Mesothelial cell of epicardium (in vitro differentiated cells): ENCODE results near the gene H19. TPM values are rescaled to one million over a fixed set of nuclear protein-coding genes. Genes with fewer than 3 reads are reported as not detected.

Source experiments
- DNase-seq, 2 experiments: peaks; one replicate each; pipeline ENCODE4 v3.0.0; 2021; ENCODE audit warnings: low spot score in 2 of 2; ENCODE audit not compliant: unreplicated experiment in 2 of 2
- H3K27ac Mint-ChIP-seq: 2 replicates; pipeline ENCODE4 v1.8.0; 2021; ENCODE audit warnings: mixed read lengths
- H3K27me3 Mint-ChIP-seq: 2 replicates; pipeline ENCODE4 v1.8.0; 2021; ENCODE audit warnings: low read depth, mixed read lengths
- H3K36me3 Mint-ChIP-seq: 2 replicates; pipeline ENCODE4 v1.8.0; 2021; ENCODE audit warnings: mixed read lengths
- H3K4me1 Mint-ChIP-seq: 2 replicates; pipeline ENCODE4 v1.8.0; 2021; ENCODE audit warnings: mixed read lengths
- H3K4me3 Mint-ChIP-seq: 2 replicates; pipeline ENCODE4 v1.8.0; 2021; ENCODE audit warnings: mild to moderate bottlenecking, moderate library complexity, mixed read lengths
- H3K9me3 Mint-ChIP-seq: 2 replicates; pipeline ENCODE4 v1.8.0; 2021; ENCODE audit warnings: mixed read lengths
- total RNA-seq: library from RNA; stranded (reverse); gene quantifications from 3 replicates; pipeline ENCODE4 v1.2.1, GENCODE V29; 2021
- TF ChIP-seq, protein P1 (sequence below): fragments of 200-600 bp; sonication (generic); IDR thresholded peaks from one replicate; pipeline ENCODE4 v1.5.0; 2021; ENCODE audit warnings: antibody characterized with exemption; ENCODE audit not compliant: unreplicated experiment

Gene H19
- total RNA-seq, 1 donor from 2014 or later = 13,899 TPM

DNA sequence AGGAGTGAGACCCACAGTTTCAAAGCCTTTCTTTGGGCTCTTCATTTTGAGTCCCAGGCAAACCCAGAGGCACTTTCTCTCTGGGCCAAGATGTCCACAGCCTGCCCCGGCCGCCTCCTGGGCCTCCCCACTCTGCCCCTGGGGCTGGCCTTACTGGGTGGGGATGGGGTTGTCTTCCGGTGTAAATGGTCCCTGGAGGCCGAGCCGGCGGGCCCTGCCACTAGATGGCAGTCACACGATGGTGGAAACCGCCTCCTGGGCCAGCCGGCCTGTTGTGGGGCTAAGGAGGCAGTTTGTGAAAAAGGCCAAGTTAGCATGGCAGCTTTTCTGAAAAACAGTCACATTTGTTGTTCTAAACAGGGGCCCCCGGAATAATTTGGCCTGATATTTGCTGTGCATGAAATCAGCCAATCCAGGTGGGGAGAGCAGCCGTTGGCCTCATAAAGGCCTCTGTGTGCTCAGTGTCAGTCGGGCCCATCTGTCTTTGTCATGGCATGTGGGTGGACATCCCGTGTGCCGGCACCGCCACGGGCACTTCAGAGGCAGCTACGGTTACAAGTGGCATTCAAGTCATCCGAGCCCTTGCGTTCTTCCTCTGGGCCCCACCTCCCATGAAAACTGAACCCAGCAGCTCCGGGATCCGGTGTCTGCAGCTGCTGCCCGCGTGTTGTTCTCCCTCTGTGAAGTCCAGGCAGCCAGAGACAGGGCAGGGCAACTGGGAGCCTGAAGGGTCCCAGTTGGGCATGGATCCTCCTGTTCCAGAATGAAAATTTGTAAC, 44.0 kb downstream of the H19 start:
- H3K4me3 Mint-ChIP-seq = no peak overlapping the region
- no peak overlapping the region for H3K27ac Mint-ChIP-seq
- no peak for DNase-seq
- H3K4me1 Mint-ChIP-seq = no peaks in the 10 kb centered on the region
- TF ChIP-seq, protein P1, sequence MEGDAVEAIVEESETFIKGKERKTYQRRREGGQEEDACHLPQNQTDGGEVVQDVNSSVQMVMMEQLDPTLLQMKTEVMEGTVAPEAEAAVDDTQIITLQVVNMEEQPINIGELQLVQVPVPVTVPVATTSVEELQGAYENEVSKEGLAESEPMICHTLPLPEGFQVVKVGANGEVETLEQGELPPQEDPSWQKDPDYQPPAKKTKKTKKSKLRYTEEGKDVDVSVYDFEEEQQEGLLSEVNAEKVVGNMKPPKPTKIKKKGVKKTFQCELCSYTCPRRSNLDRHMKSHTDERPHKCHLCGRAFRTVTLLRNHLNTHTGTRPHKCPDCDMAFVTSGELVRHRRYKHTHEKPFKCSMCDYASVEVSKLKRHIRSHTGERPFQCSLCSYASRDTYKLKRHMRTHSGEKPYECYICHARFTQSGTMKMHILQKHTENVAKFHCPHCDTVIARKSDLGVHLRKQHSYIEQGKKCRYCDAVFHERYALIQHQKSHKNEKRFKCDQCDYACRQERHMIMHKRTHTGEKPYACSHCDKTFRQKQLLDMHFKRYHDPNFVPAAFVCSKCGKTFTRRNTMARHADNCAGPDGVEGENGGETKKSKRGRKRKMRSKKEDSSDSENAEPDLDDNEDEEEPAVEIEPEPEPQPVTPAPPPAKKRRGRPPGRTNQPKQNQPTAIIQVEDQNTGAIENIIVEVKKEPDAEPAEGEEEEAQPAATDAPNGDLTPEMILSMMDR = no peak
- H3K27me3 Mint-ChIP-seq = no peaks in the 10 kb centered on the region
- no peaks in the 10 kb centered on the region for H3K36me3 Mint-ChIP-seq
- no peaks in the 10 kb centered on the region for H3K9me3 Mint-ChIP-seq

DNA sequence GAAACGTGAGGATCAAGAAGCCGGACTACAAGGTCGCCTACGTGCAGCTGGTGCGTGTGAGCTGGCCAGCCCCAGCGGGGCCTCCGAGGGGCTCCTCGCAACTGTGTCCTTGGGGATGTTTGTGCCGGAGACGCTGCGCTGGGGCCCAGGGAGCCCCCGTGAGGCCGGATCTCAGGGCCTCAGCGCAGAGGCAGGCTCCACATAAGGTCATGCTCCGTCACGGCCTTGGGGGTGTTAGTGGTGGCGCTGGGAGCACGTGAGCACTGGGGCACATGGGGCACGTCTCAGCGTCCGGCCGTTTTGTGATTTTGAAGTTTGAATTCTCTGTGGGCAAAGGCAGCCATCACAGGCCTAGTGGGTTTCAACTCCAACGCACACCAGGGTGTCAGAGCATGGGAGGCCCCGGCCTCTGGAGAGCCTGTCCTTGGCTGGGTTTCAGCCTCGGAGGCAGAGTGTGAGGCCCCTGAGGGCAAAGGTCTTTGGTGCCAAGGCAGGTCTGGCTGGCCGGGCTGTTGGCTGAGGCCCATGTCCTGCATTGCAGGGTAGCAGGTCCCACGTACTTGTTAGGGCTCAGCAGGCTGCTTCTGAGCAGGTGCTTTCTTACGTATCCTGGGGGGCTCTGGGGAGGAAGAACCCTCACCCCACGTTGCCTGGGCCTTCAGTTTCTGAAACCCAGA, 44.7 kb downstream of the H19 start:
- Mint-ChIP-seq H3K27ac (no peak overlapping the region), H3K4me3 (no peak overlapping the region), H3K27me3 (no peaks in the 10 kb centered on the region), H3K36me3 (no peaks in the 10 kb centered on the region), H3K9me3 (no peaks in the 10 kb centered on the region), H3K4me1 (no peaks in the 10 kb centered on the region)
- DNase-seq = no peak
- TF ChIP-seq, protein P1 = no peak

DNA sequence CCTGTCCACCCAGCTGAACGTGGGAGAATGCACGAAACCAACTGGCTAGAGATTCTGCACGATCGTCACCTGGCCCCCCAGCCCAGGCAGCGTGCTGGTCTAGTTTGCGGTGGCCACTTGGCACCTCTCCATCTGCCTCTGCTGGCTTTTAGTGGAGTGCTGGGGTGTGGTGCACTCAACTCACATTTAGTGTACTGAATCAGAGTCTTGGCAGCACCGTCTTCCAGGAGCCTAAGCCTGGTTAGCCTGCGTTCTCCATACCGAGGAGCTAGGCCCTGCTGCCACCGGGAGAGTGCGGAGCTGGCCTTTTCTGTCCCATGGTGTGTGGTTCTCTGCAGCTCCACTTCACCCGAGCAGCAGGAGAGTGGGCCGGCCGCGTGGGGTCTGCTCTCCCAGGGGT, 47.7 kb downstream of the H19 start:
- Mint-ChIP-seq H3K27me3 (no peaks in the 10 kb centered on the region), H3K4me3 (no peak overlapping the region), H3K9me3 (no peaks in the 10 kb centered on the region), H3K27ac (no peak overlapping the region), H3K36me3 (no peaks in the 10 kb centered on the region), H3K4me1 (no peaks in the 10 kb centered on the region)
- TF ChIP-seq, protein P1 = no peak
- DNase-seq = no peak

DNA sequence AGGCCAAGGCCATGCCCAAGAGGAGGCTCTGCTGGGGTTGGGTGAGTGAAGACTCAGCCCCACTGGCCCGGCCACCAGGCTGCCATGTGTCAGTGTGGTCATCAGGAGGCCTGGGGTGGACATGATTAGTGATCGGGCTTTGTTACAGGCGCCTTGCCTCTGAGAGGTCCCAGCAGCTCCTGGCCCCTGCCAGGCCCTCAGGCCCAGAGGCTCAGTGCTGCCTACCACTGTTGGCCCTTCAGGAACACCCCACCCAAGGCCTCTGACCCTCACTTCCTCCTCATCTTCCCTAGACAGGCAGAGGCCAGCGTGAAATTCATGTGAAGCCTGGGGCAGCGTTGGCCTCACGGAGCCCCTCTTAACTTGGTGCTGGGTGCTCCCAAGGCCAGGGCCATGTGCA, 48.3 kb downstream of the H19 start:
- TF ChIP-seq, protein P1 = no peak
- Mint-ChIP-seq H3K4me3 (no peak overlapping the region), H3K4me1 (no peaks in the 10 kb centered on the region), H3K9me3 (no peaks in the 10 kb centered on the region), H3K27me3 (no peaks in the 10 kb centered on the region), H3K36me3 (no peaks in the 10 kb centered on the region), H3K27ac (no peak overlapping the region)
- DNase-seq = no peak

DNA sequence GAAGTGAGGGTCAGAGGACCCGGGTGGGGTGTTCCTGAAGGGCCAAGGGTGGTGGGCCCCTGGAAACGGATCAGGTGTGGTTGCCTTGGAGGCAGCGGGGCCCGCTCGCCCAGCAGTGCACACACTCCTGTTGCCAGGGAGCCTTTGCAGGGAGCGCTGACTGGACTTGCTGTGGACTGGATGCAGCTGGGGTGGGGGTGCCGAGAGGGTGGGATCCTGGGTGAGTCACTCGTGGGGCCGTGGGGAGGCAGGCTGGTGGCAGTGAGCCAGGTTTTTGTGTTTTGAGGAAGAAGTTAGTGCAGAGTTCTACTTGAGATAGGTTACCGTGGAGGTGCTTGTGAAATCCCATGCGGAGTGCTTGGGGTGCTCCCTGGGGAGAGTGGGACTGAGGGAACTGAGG, 49.3 kb downstream of the H19 start:
- no peak overlapping the region for H3K27ac Mint-ChIP-seq
- H3K36me3 Mint-ChIP-seq = no peaks in the 10 kb centered on the region
- H3K4me1 Mint-ChIP-seq = peaks cover 4% of the 10 kb centered on the region
- no peaks in the 10 kb centered on the region for H3K9me3 Mint-ChIP-seq
- DNase-seq = no peak
- no peaks in the 10 kb centered on the region for H3K27me3 Mint-ChIP-seq
- H3K4me3 Mint-ChIP-seq = no peak overlapping the region
- TF ChIP-seq, protein P1 = no peak
